Neural progenitor cell (in vitro differentiated cells): ENCODE data around the gene SHISA3. TPM values are rescaled to one million over a fixed set of nuclear protein-coding genes. Genes with fewer than 3 reads are reported as not detected.
A peak's percentile ranks its signal among the peaks of the same experiment; 100 is the strongest.

Source experiments
- DNase-seq: peaks from one replicate; pipeline ENCODE4 v3.0.0-alpha.2; 2016; ENCODE audit warnings: low spot score
- H2AFZ ChIP-seq: fragments of 200-600 bp; sonication (generic); replicated peaks from 2 replicates; pipeline ENCODE4 v1.6.1; 2016; ENCODE audit warnings: antibody characterized with exemption
- H3F3A ChIP-seq: fragments of 200-600 bp; sonication (generic); 2 replicates; pipeline ENCODE4 v1.6.1; 2016; ENCODE audit warnings: antibody characterized with exemption, low read depth
- H3K27ac ChIP-seq: fragments of 200-600 bp; sonication (generic); 2 replicates; pipeline ENCODE4 v1.5.1; 2016; ENCODE audit warnings: mild to moderate bottlenecking
- H3K27me3 ChIP-seq: fragments of 200-600 bp; sonication (generic); 2 replicates; pipeline ENCODE4 v1.6.1; 2016; ENCODE audit warnings: mild to moderate bottlenecking, moderate library complexity
- H3K36me3 ChIP-seq: fragments of 200-600 bp; sonication (generic); 2 replicates; pipeline ENCODE4 v1.5.1; 2016
- H3K4me1 ChIP-seq: fragments of 200-600 bp; sonication (generic); 2 replicates; pipeline ENCODE4 v1.6.1; 2016; ENCODE audit warnings: mixed run types
- H3K4me2 ChIP-seq: fragments of 200-600 bp; sonication (generic); 2 replicates; pipeline ENCODE4 v1.6.1; 2016
- H3K4me3 ChIP-seq: fragments of 200-600 bp; sonication (generic); 2 replicates; pipeline ENCODE4 v1.5.1; 2016
- H3K79me2 ChIP-seq: fragments of 200-600 bp; sonication (generic); 2 replicates; pipeline ENCODE4 v1.6.1; 2016; ENCODE audit warnings: low read depth
- H3K9ac ChIP-seq: fragments of 200-600 bp; sonication (generic); 2 replicates; pipeline ENCODE4 v1.6.1; 2016
- H3K9me3 ChIP-seq: fragments of 200-600 bp; sonication (generic); 2 replicates; pipeline ENCODE4 v1.5.1; 2016; ENCODE audit warnings: low read depth
- H4K20me1 ChIP-seq: fragments of 200-600 bp; sonication (generic); 2 replicates; pipeline ENCODE4 v1.6.1; 2016; ENCODE audit warnings: low read depth
- H3K27ac Mint-ChIP-seq: 3 replicates; pipeline ENCODE4 v1.8.0; 2021; ENCODE audit warnings: mixed read lengths
- H3K27me3 Mint-ChIP-seq: 2 replicates; pipeline ENCODE4 v1.8.0; 2022; ENCODE audit warnings: low read depth, mild to moderate bottlenecking, inconsistent platforms, moderate library complexity, mixed read lengths; ENCODE audit not compliant: insufficient read depth
- H3K36me3 Mint-ChIP-seq: 3 replicates; pipeline ENCODE4 v1.8.0; 2021; ENCODE audit warnings: mixed read lengths
- H3K4me1 Mint-ChIP-seq: 3 replicates; pipeline ENCODE4 v1.8.0; 2021; ENCODE audit warnings: mixed read lengths
- H3K4me3 Mint-ChIP-seq: 3 replicates; pipeline ENCODE4 v1.8.0; 2021; ENCODE audit warnings: mild to moderate bottlenecking, moderate library complexity, mixed read lengths
- H3K9me3 Mint-ChIP-seq: 3 replicates; pipeline ENCODE4 v1.8.0; 2020; ENCODE audit warnings: mixed read lengths
- EZH2 ChIP-seq: fragments of 200-600 bp; sonication (generic); IDR thresholded peaks from 2 replicates; pipeline ENCODE4 v1.6.1; 2017; ENCODE audit warnings: antibody characterized with exemption, mild to moderate bottlenecking, moderate library complexity
- EZH2phosphoT487 ChIP-seq: fragments of 200-600 bp; sonication (generic); IDR thresholded peaks from 2 replicates; pipeline ENCODE4 v1.6.1; 2017; ENCODE audit warnings: antibody characterized with exemption
- total RNA-seq: library from RNA; depleted of rRNA; stranded (reverse); fragments of >200 nt; gene quantifications from 2 replicates; pipeline ENCODE4 v1.2.3, GENCODE V29; 2015; ENCODE audit warnings: low replicate concordance
- TF ChIP-seq, protein P1 (sequence below): fragments of 200-600 bp; sonication (generic); IDR thresholded peaks from 2 replicates; pipeline ENCODE4 v1.5.1; 2017; ENCODE audit warnings: antibody characterized with exemption, mild to moderate bottlenecking

Gene SHISA3
- total RNA-seq, 1 donor from 2014 or later = not detected

DNA sequence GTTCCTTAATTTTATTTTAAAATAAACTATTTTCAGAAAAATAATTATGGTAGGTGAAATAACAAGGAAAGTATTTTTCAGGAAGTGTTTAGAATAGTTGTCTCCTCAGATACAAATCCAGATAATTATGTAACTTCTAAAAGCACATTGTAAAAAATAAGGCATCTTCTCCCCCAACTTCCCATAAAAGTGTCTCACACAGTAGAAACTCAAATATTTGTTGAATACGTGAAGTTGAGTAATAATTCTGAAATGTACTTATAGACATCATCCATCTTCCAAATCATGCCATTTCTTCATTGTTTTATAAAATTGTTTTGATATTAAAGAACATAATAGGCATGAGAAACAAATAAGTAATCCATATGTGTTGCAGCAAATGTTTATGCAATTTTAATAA lies 18.0 kb downstream of the SHISA3 start:
- H3K4me3 Mint-ChIP-seq = no peak overlapping the region
- no peak for TF ChIP-seq EZH2phosphoT487
- no peak for TF ChIP-seq EZH2
- TF ChIP-seq, protein P1, sequence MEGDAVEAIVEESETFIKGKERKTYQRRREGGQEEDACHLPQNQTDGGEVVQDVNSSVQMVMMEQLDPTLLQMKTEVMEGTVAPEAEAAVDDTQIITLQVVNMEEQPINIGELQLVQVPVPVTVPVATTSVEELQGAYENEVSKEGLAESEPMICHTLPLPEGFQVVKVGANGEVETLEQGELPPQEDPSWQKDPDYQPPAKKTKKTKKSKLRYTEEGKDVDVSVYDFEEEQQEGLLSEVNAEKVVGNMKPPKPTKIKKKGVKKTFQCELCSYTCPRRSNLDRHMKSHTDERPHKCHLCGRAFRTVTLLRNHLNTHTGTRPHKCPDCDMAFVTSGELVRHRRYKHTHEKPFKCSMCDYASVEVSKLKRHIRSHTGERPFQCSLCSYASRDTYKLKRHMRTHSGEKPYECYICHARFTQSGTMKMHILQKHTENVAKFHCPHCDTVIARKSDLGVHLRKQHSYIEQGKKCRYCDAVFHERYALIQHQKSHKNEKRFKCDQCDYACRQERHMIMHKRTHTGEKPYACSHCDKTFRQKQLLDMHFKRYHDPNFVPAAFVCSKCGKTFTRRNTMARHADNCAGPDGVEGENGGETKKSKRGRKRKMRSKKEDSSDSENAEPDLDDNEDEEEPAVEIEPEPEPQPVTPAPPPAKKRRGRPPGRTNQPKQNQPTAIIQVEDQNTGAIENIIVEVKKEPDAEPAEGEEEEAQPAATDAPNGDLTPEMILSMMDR = no peak
- H3K27me3 ChIP-seq = no peaks in the 10 kb centered on the region
- no peak overlapping the region for H2AFZ ChIP-seq
- no peaks in the 10 kb centered on the region for H3K79me2 ChIP-seq
- no peaks in the 10 kb centered on the region for H3K36me3 ChIP-seq
- peaks cover 7% of the 10 kb centered on the region for H3K4me1 Mint-ChIP-seq
- no peaks in the 10 kb centered on the region for H3K9me3 ChIP-seq
- no peaks in the 10 kb centered on the region for H4K20me1 ChIP-seq
- no peak overlapping the region for H3K9ac ChIP-seq
- H3K4me2 ChIP-seq = no peak overlapping the region
- H3K36me3 Mint-ChIP-seq = peaks cover 8% of the 10 kb centered on the region
- peaks cover 7% of the 10 kb centered on the region for H3K4me1 ChIP-seq
- no peaks in the 10 kb centered on the region for H3F3A ChIP-seq
- H3K27ac ChIP-seq = no peak overlapping the region
- H3K9me3 Mint-ChIP-seq = no peaks in the 10 kb centered on the region
- H3K4me3 ChIP-seq = no peak overlapping the region
- no peak overlapping the region for H3K27ac Mint-ChIP-seq
- DNase-seq = no peak
- peaks cover 2% of the 10 kb centered on the region for H3K27me3 Mint-ChIP-seq

DNA sequence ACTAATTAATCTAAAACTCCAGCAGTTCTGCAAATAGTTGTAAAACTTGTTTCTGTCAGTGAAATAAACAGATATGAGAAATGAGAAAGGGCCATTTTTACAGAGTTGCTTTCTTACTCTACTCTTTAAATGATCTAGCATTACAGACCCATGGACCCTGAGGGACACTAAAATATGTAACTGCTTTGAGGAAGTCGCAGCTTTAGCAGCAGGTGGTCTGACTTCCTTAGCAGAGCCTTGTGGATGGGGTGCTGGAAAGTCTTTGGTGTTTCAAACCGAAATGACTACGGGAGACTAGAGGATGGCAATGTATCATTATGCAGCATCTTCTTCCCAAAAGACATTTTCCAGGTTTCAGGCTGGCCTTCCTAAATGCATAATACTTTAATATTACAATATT lies 18.7 kb downstream of the SHISA3 start:
- H3K4me3 ChIP-seq = no peak overlapping the region
- peaks cover 7% of the 10 kb centered on the region for H3K4me1 ChIP-seq
- H3K27ac ChIP-seq = no peak overlapping the region
- TF ChIP-seq, protein P1 = no peak
- TF ChIP-seq EZH2phosphoT487 = no peak
- TF ChIP-seq EZH2 = no peak
- H3K36me3 Mint-ChIP-seq = peaks cover 10% of the 10 kb centered on the region
- no peak overlapping the region for H3K4me3 Mint-ChIP-seq
- H3K4me1 Mint-ChIP-seq = peaks cover 5% of the 10 kb centered on the region
- no peaks in the 10 kb centered on the region for H3F3A ChIP-seq
- H3K9me3 ChIP-seq = no peaks in the 10 kb centered on the region
- peaks cover 2% of the 10 kb centered on the region for H3K27me3 Mint-ChIP-seq
- no peaks in the 10 kb centered on the region for H3K36me3 ChIP-seq
- no peak overlapping the region for H3K9ac ChIP-seq
- no peak overlapping the region for H3K4me2 ChIP-seq
- peak; percentile 38 for DNase-seq
- no peaks in the 10 kb centered on the region for H3K27me3 ChIP-seq
- no peak overlapping the region for H3K27ac Mint-ChIP-seq
- no peaks in the 10 kb centered on the region for H3K9me3 Mint-ChIP-seq
- H4K20me1 ChIP-seq = no peaks in the 10 kb centered on the region
- no peaks in the 10 kb centered on the region for H3K79me2 ChIP-seq
- H2AFZ ChIP-seq = no peak overlapping the region

DNA sequence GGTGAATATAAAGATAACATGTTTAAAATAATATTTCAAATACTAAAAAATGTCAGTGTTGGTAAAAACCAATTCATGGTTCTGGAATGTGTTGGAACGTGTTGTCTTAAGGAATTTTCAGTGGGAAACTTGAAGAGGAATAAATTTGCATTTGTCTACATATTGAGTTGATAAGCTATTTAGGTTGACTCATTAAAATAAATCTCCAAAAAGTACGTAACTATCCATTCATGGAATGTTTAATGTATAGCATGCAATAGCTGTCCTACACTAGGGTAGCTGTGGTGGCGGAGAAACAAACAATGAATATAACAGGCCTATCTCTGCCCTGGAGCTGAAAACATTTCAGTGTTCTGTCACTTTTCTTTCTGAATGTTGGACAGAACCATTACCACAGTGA lies 20.3 kb downstream of the SHISA3 start:
- Histone ChIP-seq H3F3A (no peaks in the 10 kb centered on the region), H3K79me2 (no peaks in the 10 kb centered on the region), H3K9ac (no peak overlapping the region), H4K20me1 (no peaks in the 10 kb centered on the region), H3K27me3 (no peaks in the 10 kb centered on the region), H2AFZ (no peak overlapping the region), H3K9me3 (no peaks in the 10 kb centered on the region), H3K4me1 (peaks cover 7% of the 10 kb centered on the region), H3K27ac (no peak overlapping the region), H3K4me3 (no peak overlapping the region), H3K36me3 (no peaks in the 10 kb centered on the region), H3K4me2 (no peak overlapping the region)
- DNase-seq = no peak
- TF ChIP-seq, protein P1 = no peak
- TF ChIP-seq EZH2 (no peak), EZH2phosphoT487 (no peak)
- Mint-ChIP-seq H3K36me3 (peaks cover 11% of the 10 kb centered on the region), H3K27ac (no peak overlapping the region), H3K9me3 (no peaks in the 10 kb centered on the region), H3K4me1 (peaks cover 5% of the 10 kb centered on the region), H3K4me3 (no peak overlapping the region), H3K27me3 (peaks cover 2% of the 10 kb centered on the region)
